Daoy (cell line): Measurements from ENCODE around the gene PKNOX2. TPM values are rescaled to one million over a fixed set of nuclear protein-coding genes. Genes with fewer than 3 reads are reported as not detected.

ENCODE experiments used
- DNase-seq: peaks from one replicate; pipeline ENCODE4 v3.0.0-alpha.2; 2015; ENCODE audit warnings: low read depth
- total RNA-seq: library from RNA; depleted of rRNA; stranded (reverse); fragments of >200 nt; shearing (Covaris generic); gene quantifications from 2 replicates; pipeline ENCODE4 v1.2.3, GENCODE V29; 2014

The PKNOX2 gene
- total RNA-seq, 1 experiment from 2014 or later = 1.4 TPM

DNA sequence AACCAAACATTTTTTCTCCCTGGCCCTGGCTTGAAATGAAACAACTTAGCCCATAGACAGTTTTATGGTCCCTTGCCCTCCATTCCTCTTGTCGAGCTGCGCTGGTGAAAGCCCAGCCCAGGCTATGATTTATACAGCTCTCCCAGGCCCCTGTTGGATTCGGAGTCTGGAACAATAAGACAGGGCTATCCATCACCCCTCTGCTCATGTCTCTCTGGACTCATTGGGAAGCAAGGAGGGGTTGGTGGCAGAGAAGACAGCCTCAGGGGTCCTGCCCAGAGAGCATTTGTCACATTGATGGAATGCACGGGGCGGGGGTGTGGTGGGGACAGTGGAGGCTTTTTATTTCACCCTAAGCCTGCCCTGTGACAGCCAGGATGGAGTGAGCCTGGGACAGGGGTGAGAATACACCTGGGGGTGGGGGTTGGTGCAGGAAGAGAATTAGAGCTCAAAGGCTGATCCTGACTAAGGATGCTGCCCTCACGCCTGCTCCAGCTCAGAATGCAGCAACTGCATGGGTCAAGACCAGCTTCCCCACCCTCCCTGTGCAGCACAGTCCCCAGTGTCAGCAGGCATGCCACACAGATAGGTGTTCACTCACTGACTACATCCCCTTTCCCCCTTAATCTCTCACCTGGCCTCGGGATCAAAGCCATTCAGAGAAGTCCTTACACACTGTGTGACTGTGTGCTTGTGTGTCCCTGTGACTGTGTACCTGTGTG is 10.0 kb upstream of the PKNOX2 start:
- no peak for DNase-seq

DNA sequence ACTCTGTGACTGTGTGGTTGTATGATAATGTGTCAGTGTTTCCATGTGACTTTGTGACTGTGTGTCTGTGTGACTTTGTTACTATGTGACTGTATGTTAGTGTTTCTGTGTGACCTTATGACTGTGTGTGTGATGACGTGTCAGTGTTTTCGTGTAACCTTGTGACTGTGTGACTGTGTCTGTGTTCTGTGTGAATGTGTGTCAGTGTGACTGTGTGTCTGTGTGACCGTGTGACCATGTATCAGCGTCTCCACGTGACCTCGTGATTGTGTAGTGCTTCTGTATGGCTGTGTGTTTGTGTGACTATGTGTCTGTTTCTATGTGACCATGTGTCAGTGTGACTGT is 9.5 kb upstream of the PKNOX2 start:
- no peak for DNase-seq

DNA sequence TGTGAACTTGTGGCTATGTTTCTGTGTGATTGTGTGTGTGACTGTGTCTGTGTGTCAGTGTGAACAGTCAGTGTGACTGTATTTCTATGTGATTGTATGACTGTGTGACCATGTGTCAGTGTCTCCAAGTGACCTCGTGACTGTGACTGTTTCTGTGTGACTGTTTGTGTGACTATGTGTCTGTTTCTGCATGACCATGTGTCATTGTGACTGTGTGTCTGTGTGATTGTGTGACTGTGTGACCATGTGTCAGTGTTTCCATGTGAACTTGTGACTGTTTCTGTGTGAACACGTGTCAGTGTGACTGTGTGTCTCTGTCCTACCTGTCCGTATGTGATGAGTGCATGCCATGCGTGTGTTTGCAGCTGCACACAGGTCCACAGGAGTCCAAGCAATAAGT is 8.8 kb upstream of the PKNOX2 start:
- DNase-seq = no peak

DNA sequence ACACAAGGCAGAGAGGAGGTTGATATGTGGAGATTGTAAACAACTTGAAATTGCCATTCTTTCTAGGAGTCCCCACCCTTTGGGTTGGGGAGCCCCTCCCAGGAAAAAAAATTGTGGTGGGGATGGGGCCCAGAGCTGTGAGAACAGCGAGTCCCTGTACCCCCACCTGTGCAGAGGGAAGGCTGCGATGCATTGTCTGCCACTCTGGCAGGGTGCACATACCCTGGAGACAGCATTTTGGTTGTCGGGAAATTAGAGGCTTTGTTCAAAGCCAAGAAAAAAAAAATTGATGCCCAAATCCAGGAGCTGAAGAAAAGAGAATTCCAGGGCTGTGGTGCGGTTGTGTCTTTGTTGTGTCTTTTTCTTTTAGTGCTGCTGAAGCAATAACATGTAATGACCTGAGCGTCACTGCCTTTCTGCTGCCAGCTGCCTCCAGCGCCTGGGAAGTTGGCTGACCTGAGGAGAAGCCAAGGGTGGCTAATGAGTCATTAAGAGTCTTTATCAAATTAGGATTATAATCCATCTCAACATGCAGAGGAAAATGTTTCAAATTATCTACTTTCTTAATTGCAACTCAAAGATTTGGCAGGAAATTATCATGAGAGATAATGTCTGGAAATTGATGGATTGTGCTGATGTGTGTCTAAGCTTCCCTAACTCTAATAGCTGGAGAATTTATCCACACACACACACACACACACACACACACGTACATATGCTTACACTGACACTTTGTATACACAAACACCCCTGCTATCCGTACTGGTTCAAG is 8.0 kb upstream of the PKNOX2 start:
- no peak for DNase-seq

DNA sequence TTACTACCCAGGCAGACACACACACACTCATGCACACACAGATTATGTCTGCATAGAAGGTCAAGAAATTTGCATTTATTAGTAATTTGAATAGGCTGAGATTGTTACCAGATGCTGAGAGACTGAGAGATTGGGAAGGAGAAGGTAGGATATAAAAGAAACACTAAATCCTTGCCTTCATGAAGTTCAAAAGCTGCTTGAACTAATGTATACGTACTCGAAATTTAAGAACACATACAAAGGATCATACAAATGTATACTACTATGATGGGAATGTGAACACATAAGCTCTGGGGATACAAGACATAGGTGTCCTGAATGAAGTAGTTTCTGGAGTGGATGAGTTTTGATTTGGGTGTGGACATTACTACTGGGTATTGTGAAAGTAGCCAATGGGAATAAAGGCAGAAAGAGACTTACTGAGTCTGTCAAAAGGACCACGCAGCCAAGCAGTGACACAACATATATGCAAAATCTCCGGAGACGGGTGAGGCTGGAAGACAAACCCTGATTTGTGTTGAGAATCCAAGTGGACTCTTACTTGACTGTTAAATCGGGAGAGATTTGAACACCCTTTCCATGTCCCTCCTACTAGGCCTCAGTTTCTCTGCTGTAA is 7.3 kb upstream of the PKNOX2 start:
- no peak for DNase-seq

DNA sequence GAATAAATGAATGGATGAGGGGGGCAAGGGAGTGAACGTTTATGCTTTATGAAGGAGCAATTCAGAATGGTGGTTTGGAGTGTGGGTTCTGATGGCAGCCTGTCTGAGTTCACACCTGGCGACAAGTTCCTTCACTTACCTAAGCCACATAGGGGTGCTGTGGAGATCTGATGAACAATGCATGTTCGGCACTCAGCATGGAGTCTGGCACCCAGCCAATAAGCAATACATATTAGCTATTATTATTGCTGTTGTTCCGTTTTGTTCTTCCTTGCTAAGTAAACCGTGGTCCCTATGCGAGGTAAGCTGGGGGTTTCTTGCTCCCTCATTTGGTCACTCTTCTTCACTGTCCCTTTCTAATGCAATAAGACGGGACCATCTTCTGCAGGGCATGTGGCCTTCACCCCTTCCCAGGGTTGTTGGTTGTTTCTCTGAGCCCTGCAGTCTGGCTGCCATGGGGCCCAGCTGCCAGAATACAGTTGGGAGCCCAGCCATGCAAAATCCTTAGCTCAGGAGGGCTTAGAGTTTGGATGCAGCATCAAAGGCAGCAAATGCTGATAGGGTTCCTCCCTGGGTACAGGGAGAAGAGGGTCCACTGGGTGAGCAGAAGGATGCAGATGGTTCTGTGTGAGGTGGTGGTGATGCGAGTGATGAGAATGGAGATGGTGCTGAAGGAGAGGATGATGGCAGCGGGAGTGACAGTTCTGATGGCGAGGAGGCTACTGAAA is 6.4 kb upstream of the PKNOX2 start:
- DNase-seq = no peak

DNA sequence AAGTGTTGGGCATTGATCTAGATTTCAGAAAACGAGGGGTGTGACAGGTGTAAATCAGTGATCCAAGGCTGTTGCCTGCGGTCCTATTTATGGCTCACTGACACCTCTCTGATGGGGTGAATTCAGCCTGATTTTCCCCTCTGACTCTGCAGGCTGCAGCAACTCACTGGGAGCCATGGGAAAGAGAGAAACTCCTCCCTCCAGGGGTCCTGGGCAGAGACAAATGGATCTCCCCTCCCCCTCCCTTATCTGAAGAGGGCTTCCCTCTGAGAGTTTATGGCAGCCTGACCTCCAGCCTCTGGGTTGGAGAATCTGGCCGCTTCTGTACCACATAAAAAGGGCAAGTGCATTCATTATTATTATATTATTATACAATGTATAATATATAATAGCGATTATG is 1.8 kb upstream of the PKNOX2 start:
- DNase-seq = no peak

DNA sequence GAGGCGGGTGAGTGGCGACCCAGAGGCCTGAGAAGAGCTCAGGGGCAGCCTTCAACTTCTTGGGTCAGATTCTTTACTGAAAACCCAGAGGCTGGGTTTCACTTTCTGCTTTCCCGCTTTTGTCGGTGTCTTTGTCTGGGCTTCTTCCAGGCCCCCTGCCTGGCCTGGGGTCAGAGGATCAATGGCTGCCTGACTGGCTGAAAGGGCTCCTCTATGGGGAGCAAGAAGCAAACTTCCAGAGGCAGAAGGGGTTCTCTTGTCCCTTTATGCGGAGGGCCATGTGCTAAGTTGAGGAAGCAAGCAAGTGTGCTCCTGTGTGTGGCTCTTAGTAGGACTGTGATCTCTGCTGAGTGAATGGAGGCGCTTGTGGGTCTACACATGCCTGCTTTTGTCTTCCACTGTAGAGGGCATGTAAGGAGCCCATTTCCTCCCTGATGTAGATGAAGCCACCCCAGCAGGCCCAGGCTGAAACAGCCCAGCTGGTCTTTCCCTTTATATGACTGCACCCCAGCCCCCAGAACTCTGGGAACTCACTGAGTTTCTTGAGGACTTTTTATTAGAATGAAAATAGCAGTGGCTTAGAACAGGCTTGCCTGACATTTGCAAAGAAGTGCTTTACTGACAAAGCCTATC is 1.0 kb upstream of the PKNOX2 start:
- no peak for DNase-seq

DNA sequence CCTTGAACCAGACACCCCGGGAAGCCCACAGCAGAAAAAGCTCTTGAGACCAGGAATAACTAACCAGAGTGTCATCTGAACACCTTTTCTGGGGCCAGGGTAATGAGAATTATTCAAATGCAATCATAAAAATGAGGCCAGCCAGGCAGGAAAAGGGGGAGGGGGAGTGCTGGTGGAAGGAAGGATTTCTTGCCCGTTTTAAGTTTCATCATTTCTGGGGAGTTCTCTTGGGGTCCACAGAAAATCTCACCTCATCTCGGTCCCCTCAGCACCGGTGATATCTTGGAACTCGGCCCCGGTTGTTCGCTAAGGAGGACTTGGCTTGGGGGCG is 495 bp upstream of the PKNOX2 start:
- DNase-seq = no peak

DNA sequence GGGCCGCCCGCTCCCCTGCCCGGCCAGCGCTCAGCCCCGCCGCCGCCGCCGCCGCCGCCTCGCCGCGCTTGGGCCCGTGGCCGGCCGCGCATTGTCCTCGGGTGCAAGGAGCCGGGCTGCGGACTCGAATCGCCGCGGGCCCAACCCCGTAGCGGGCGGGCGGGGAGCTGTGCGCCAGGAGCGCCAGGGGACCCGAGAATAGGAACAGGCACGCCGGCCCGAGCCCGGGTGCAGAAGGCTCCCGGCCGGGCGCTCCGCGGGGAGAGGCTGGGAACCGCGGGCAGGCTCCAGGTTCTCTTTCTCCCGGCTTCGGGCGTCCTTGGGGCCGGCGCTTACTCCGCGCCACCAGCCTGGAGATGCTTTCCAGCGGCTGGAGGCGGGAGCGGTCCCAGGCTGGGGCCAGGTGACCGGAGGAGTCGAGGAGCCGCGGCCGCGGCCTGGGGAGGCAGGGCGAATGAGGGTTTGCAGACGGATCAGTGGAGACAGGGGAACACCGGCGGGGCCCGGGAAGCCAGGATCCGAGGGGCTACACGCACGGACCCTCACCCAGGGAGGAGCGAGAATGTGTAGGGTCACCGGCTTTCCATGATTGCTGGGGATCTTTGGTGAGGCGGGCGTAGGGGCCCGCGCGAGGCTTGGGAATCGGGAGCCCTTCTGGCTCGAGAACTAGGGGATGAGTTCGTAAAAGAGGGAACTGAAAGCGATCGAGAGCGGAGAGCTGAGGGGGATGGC is 726 bp downstream of the PKNOX2 start:
- peak; percentile 50 for DNase-seq

DNA sequence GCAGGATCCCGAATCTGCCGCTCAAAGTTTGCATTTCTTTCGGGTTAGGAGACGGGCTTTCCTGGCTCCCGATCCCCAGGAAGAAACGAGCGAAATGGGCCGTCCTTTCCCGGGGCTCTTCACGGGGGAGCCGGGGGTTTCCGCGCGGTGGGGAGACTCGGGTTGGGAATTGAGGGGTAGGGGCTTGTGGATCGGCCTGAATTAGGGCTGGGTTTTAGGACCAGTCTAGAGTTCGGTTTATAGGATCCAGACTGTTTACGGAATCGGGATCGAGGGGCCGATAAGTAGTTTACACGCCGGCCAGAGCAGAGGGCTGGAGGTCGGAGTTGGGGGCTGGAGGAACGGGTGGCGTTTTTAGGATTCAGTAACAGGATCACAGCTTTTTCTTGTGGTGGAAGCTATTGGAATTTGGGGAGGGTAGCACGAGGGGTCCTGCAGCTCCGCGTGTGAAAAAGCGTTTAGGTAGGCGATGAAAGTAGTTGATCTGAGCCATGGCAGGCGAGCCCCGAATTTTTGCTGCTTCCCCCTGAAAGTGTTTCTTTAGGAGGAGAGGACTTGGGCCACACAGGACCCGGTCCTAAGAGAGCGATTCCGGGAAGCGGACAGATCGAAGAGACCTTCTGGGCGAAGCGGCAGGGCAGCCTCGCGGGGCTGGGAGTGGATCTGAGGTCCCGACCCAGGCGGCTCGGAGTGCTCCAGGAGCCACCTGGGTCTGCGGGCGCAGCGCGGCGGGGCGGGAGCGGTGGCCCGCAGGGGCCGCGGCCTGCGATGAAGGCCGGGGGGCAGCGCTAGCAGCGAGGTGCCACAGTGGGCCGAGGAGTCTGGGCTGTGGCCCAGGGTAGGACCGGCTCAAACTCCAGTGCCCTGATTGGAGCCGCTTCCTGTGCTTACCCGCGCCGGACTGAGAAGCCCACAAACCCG is 1.6 kb downstream of the PKNOX2 start:
- DNase-seq = peak; percentile 55

DNA sequence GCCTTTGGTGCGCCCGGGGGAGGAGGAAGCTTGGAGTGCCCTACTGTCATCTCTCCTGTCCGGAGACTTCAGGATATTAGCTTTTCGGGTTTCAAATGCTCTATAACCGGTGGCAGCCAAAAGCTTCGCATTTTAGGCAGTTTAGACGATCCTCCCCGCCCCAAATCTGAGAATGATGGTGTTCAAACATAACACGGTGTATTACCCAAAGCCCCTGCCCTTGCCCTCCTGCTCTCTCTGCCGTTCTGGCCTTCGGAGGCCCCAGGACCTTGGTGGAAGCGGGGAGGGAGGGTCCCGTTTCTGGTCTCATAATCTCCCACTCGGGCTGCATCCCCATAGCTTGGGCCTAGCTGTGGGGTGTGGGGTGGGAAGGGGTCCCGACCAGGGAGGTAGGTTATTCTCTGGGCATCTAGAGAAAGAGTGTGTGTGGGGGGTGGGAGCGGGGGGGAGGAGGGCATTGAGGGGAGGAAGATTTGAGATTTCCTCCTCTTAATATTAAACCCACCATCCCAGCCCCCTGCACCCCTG is 2.3 kb downstream of the PKNOX2 start:
- DNase-seq = no peak

DNA sequence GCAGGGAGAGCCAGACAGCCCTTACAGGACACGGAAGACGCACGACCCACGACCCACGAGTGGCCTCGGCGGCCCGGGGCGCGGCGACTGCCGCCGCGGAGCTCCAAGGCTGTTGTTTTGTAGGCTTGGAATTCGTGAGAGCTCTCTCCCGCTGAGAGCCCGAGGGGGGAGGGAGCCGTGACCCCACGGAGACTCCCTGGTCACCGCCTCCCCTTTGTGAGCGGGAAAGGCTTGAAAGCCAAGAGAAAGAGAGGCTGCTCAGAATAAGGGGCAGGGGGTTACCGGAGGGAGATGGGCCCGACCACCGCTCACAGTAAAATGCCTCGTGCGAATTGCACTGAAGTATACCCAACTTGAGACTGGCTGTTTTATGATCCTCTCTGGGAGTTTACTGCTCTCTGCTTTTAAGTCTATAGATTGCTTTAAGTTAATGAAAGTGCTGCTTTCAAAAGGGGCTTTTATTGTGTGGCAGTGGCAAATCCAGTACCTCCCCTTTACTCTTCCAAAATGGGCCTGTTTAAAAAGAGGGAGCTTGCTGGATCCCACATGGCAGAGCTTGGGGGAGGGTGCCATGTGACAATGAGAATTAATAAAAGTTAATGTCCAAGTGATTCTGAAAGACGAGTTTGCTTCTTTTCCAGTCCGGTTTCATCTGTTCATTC is 2.9 kb downstream of the PKNOX2 start:
- no peak for DNase-seq

DNA sequence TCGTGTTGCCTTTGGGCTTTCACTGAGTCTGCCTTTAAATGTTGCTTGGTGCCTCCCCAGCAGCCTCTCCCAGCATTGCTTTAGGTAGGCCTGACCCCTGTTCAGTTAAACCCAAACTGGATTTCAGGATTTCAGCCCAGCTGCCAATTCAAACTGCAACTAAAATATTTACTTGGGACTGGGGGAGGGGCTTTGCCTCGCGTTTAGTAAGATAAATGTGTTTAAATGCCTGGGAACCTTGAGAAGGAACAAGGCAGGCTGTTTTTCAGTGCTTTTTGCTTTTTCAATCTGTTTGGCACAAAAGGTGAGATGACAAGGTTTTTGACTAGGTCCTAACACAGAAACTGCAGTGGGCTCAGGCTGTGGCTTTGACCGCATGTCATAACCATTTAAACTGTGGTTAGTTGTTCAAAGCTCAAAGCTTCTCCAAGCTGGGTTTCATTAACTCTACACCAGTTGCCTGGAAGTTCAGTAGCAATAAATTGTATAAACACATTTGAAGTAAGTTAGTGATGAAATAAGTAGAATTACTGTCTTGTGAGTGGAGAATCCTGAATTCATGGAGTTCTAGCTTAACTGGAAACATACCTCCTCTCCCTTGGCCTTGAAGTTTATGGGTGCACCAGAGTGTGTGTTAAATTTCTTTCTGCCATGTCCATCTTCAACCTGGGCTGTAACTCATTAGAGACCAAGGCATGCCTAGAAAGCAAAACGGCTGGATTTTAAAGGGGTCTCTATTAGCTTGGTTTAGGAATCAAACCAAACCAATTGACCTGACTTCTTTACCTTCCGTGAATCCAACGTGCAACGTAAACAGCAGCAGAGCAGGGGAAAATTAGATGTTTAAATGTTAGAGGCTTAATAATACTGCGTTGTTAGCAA is 3.6 kb downstream of the PKNOX2 start:
- peak; percentile 53 for DNase-seq

DNA sequence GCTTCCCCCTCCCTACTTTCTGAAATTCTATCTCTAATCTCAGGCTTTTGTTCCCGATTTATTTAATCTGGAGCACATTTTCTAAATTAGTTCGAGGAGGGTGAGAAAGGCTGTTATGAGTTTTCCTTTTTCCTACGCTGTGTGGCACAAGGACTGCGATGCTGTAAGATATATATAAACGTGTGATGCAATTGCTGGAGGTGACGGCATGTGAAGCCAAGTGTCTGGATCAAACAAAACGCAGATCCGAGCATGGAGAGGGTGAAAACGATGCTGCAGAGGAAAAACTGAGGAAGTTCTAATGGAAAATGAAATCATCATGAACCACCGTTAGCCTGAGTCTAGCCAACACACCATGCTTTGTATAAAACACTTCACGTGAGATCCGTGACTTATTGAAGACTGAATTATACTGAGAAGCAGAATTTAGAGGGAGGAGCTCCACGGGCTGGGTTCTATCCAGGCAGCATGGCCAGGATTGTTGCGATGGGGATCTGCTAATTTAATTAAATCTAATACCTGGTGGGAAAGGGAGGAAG is 4.4 kb downstream of the PKNOX2 start:
- DNase-seq = no peak

DNA sequence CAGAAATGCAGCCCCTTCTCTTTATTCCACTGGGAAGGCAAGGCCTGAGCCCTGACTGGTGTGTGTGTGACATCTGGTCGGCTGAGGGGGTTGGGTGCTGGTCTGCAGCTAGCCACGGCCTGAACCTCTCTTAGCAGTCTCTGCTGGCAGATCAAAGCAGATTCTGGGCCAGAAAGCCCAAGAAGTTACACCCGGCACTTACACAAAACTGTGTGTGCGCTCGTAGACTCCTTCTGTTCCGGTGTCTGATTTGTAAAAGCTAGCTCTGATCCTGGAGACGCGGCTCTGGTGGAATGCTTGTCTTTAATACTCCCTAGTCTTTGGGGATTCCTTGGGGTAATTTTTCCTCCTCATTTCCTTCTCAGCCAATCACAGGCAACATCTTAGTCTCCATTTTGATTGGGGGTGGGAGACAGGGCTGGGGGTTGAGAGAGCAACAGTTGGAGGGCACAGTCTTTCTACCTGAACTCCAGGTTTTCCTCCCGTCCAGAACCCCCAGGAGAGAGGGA is 5.5 kb downstream of the PKNOX2 start:
- no peak for DNase-seq

DNA sequence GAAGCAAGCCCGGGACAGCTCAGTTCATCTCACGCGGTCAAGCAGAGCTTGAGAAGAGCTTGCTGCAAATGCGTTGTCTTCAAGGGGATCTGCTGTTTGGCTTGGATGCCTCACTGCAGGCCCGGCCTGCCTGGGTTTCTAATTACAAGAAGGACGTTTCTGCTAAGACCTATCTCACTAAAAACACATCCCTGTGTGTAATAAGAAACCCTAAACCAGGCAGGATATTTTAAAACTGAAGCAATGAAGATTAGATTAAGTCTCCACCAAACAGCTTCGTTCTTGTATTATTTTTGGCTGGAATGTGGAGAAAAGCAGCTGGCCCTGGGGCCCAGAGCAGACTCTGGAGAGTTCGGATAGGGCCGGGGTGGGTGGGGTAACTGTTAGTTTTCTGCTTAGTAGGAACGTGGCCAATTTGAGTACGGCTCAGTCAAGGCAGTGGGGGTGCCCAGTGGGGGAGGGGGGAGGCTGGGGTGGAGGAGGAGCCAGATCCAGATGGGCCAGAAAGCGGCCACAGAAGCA is 6.0 kb downstream of the PKNOX2 start:
- no peak for DNase-seq

DNA sequence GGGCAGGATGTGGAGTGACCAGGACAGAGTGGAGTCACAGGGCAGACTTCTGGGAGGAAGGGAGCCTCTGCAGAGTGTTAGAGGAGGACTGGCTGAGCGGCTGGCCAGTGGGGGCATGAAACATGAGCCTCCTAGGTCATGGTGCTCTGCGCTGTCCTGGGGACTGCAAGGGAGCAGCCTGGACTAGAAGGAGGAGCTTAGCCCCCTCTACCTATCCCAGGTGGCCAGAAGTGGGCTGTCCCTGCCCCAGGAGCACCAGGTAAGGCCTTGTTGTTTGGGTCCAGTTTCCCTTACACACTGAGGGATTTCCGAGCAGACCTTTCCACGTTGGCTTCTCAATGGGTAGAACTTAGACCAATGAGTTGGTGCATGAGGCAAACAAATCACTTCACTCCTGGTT is 7.4 kb downstream of the PKNOX2 start:
- no peak for DNase-seq
